HepG2 (cell line): ENCODE data around the gene RAB35. TPM values are rescaled to one million over a fixed set of nuclear protein-coding genes. Genes with fewer than 3 reads are reported as not detected.

ENCODE experiments used
- CCDC6 ChIP-seq: sonication (generic); formaldehyde crosslinking; IDR thresholded peaks from 2 replicates; pipeline ENCODE4 v1.8.1; 2022; ENCODE audit warnings: mild to moderate bottlenecking, missing genetic modification reagents, moderate library complexity
- CREB1 ChIP-seq, 2 experiments: fragments of 450-650 bp in 1 of 2; IDR thresholded peaks; 2 replicates each; pipeline ENCODE4 v1.6.1; 2016 to 2017; ENCODE audit warnings: control low read depth in 1 of 2, mild to moderate bottlenecking in 1 of 2, missing compliant biosample characterization in 1 of 2, missing genetic modification characterization in 1 of 2
- ETV5 ChIP-seq: IDR thresholded peaks from 2 replicates; pipeline ENCODE4 v1.6.1; 2018; ENCODE audit warnings: missing biosample characterization, missing genetic modification reagents, inconsistent platforms, borderline replicate concordance
- GABPA ChIP-seq, 2 experiments: IDR thresholded peaks; 2 replicates each; pipeline ENCODE4 v1.6.1; 2011 to 2016; ENCODE audit warnings: low read depth in 2 of 2, low read length in 1 of 2, missing biosample characterization in 1 of 2, missing genetic modification characterization in 1 of 2
- KMT2A ChIP-seq: sonication (generic); formaldehyde crosslinking; IDR thresholded peaks from 2 replicates; pipeline ENCODE4 v1.4.0; 2020; ENCODE audit warnings: missing genetic modification reagents
- MIER2 ChIP-seq: IDR thresholded peaks from 2 replicates; pipeline ENCODE4 v1.6.1; 2016; ENCODE audit warnings: missing biosample characterization, missing genetic modification reagents
- MIXL1 ChIP-seq: IDR thresholded peaks from 2 replicates; pipeline ENCODE4 v1.6.1; 2016
- NAIF1 ChIP-seq: sonication (generic); formaldehyde crosslinking; IDR thresholded peaks from 2 replicates; pipeline ENCODE4 v1.5.0; 2020; ENCODE audit warnings: mild to moderate bottlenecking, missing genetic modification reagents, borderline replicate concordance
- NFKBIZ ChIP-seq: IDR thresholded peaks from 2 replicates; pipeline ENCODE4 v1.6.1; 2018; ENCODE audit warnings: missing genetic modification reagents, missing compliant biosample characterization
- POLR2A ChIP-seq, 2 experiments: IDR thresholded peaks; 2 replicates each; pipeline ENCODE4 v1.6.1; 2011; ENCODE audit warnings: low read depth in 2 of 2, low read length in 2 of 2, mild to moderate bottlenecking in 1 of 2, moderate library complexity in 1 of 2; ENCODE audit not compliant: insufficient read depth in 1 of 2
- RXRA ChIP-seq: sonication (generic); formaldehyde crosslinking; IDR thresholded peaks from 2 replicates; pipeline ENCODE4 v1.5.1; 2020; ENCODE audit warnings: missing genetic modification reagents
- TAF1 ChIP-seq: sonication (generic); formaldehyde crosslinking; IDR thresholded peaks from 2 replicates; pipeline ENCODE4 v1.4.0; 2020; ENCODE audit warnings: missing genetic modification reagents
- ZBTB1 ChIP-seq: sonication (generic); formaldehyde crosslinking; IDR thresholded peaks from 2 replicates; pipeline ENCODE4 v1.4.0; 2020; ENCODE audit warnings: missing genetic modification reagents, borderline replicate concordance
- ZBTB39 ChIP-seq: sonication (generic); formaldehyde crosslinking; IDR thresholded peaks from 2 replicates; pipeline ENCODE4 v1.5.0; 2020; ENCODE audit warnings: missing genetic modification reagents
- ZBTB49 ChIP-seq: sonication (generic); formaldehyde crosslinking; IDR thresholded peaks from 2 replicates; pipeline ENCODE4 v1.4.0; 2020; ENCODE audit warnings: missing genetic modification reagents, borderline replicate concordance
- ZFP36L2 ChIP-seq: sonication (generic); formaldehyde crosslinking; IDR thresholded peaks from 2 replicates; pipeline ENCODE4 v1.4.0; 2020; ENCODE audit warnings: missing genetic modification reagents
- ZNF160 ChIP-seq: sonication (generic); formaldehyde crosslinking; IDR thresholded peaks from 2 replicates; pipeline ENCODE4 v1.8.0; 2022; ENCODE audit warnings: mild to moderate bottlenecking, inconsistent platforms, missing genetic modification reagents
- ZNF329 ChIP-seq: sonication (generic); formaldehyde crosslinking; IDR thresholded peaks from 2 replicates; pipeline ENCODE4 v1.9.0; 2021; ENCODE audit warnings: low read depth, mild to moderate bottlenecking, missing genetic modification reagents
- ZNF333 ChIP-seq: sonication (generic); formaldehyde crosslinking; IDR thresholded peaks from 2 replicates; pipeline ENCODE4 v1.4.0; 2020; ENCODE audit warnings: mild to moderate bottlenecking, missing genetic modification reagents, borderline replicate concordance
- ZNF337 ChIP-seq: sonication (generic); formaldehyde crosslinking; IDR thresholded peaks from 2 replicates; pipeline ENCODE4 v1.5.1; 2020; ENCODE audit warnings: missing genetic modification reagents, low read depth, mild to moderate bottlenecking, borderline replicate concordance
- ZNF510 ChIP-seq: sonication (generic); formaldehyde crosslinking; IDR thresholded peaks from 2 replicates; pipeline ENCODE4 v1.4.0; 2020; ENCODE audit warnings: low read depth, mild to moderate bottlenecking, missing genetic modification reagents
- ZNF678 ChIP-seq: sonication (generic); formaldehyde crosslinking; IDR thresholded peaks from 2 replicates; pipeline ENCODE4 v1.4.0; 2020; ENCODE audit warnings: mild to moderate bottlenecking, missing genetic modification reagents
- polyA plus RNA-seq, 8 experiments: library from polyadenylated mRNA; depleted of rRNA in 3 of 8; stranded (reverse) in 7 of 8; unstranded in 1 of 8; fragments of >200 nt; fragmentation: Illumina TruSeq in 4 of 8; extraction: Trizol in 4 of 8; gene quantifications; 2 replicates each; pipeline versions ENCODE4 v1.2.1 to v1.2.3, GENCODE V29; 2011 to 2016; ENCODE audit warnings: low read depth in 4 of 8, missing spikeins in 1 of 8, mixed read lengths in 1 of 8; ENCODE audit not compliant: insufficient read depth in 1 of 8
- total RNA-seq, 5 experiments: library from RNA; depleted of rRNA; stranded (reverse); fragments of >200 nt; fragmentation: Illumina TruSeq; extraction: Trizol; gene quantifications; 2 replicates each; pipeline ENCODE4 v1.2.3, GENCODE V29; 2016; ENCODE audit warnings: low read depth in 1 of 5
- TF ChIP-seq, protein P1 (sequence below): sonication (generic); formaldehyde crosslinking; IDR thresholded peaks from 2 replicates; pipeline ENCODE4 v1.5.1; 2020; ENCODE audit warnings: missing genetic modification reagents, mild to moderate bottlenecking, borderline replicate concordance
- TF ChIP-seq, protein P2 (sequence below): sonication (generic); formaldehyde crosslinking; IDR thresholded peaks from 2 replicates; pipeline ENCODE4 v1.4.0; 2020; ENCODE audit warnings: missing genetic modification reagents, low read depth, mild to moderate bottlenecking, borderline replicate concordance
- TF ChIP-seq, protein P3 (sequence below): IDR thresholded peaks from 2 replicates; pipeline ENCODE4 v1.6.1; 2018; ENCODE audit warnings: missing genetic modification reagents, mild to moderate bottlenecking, missing compliant biosample characterization

The RAB35 gene
- total and polyA plus RNA-seq, 2 of the 13 experiments (the other 11 are each of a cell fraction or from before 2014, with no cell fraction given) = 25.2 to 29.1 TPM

- TF ChIP-seq, protein P1, sequence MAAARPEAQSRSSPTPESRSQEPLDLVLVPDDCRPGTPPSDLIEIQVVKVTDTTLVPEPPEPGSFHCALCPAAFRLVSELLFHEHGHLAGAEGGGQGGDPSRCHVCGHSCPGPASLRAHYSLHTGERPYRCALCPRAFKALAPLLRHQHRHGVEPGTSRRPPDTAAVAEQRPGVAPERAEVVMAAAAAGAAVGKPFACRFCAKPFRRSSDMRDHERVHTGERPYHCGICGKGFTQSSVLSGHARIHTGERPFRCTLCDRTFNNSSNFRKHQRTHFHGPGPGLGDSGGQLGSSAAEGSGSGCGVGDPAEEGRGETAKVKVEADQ (CRISPR knock-in tag) = peak; percentile 57; the same call in 1 of the 2 replicates
- no peak for TF ChIP-seq CCDC6 (CRISPR knock-in tag)
- TF ChIP-seq ZNF337 (CRISPR knock-in tag) = no peak
- peak; percentile 6; the same call in 1 of the 2 replicates for TF ChIP-seq RXRA (CRISPR knock-in tag)
- no peak for TF ChIP-seq ZNF510 (CRISPR knock-in tag)
- TF ChIP-seq, protein P2, sequence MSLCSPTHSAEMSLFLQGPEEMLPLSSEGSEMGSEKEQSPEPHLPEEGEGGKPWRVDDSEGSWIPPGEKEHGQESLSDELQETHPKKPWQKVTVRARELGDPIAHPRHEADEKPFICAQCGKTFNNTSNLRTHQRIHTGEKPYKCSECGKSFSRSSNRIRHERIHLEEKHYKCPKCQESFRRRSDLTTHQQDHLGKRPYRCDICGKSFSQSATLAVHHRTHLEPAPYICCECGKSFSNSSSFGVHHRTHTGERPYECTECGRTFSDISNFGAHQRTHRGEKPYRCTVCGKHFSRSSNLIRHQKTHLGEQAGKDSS = no peak
- TF ChIP-seq, protein P3, sequence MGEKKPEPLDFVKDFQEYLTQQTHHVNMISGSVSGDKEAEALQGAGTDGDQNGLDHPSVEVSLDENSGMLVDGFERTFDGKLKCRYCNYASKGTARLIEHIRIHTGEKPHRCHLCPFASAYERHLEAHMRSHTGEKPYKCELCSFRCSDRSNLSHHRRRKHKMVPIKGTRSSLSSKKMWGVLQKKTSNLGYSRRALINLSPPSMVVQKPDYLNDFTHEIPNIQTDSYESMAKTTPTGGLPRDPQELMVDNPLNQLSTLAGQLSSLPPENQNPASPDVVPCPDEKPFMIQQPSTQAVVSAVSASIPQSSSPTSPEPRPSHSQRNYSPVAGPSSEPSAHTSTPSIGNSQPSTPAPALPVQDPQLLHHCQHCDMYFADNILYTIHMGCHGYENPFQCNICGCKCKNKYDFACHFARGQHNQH (CRISPR knock-in tag) = no peak
- no peak for TF ChIP-seq MIER2
- TF ChIP-seq MIXL1 = no peak
- TF ChIP-seq ZFP36L2 (CRISPR knock-in tag) = no peak
- 0 out of 2 replicates have a peak, but pooled peaks have one; percentile 3 for TF ChIP-seq KMT2A (CRISPR knock-in tag)
- no peak for TF ChIP-seq ZBTB1 (CRISPR knock-in tag)
- 0 out of 2 replicates have a peak, but pooled peaks have one; percentile 16 for TF ChIP-seq NAIF1
- TF ChIP-seq ZNF160 (CRISPR knock-in tag) = peak; percentile 4; the same call in 1 of the 2 replicates
- TF ChIP-seq ZNF329 (CRISPR knock-in tag) = no peak
- no peak for TF ChIP-seq NFKBIZ
- peak; percentile 1; the same call in 1 of the 2 replicates for TF ChIP-seq ZNF678
- no peak for TF ChIP-seq ZBTB49 (CRISPR knock-in tag)
- TF ChIP-seq POLR2A (IDR thresholded peaks at IDR 0.05; ENCODE audit: insufficient read depth in 1 of 2, low read depth in 2 of 2, low read length in 2 of 2) = no peak
- peak; percentile 36; the same call in 1 of the 2 replicates for TF ChIP-seq GABPA (IDR thresholded peaks at IDR 0.05; ENCODE audit: low read depth, low read length)
- no peak for TF ChIP-seq GABPA (CRISPR knock-in tag; IDR thresholded peaks at IDR 0.05; ENCODE audit: low read depth)
- 0 out of 2 replicates have a peak, but pooled peaks have one; percentile 20 for TF ChIP-seq TAF1
- no peak for TF ChIP-seq ZNF333 (CRISPR knock-in tag)
- TF ChIP-seq ZBTB39 (CRISPR knock-in tag) = no peak
- TF ChIP-seq ETV5 (CRISPR knock-in tag) = peak; percentile 27; the same call in 1 of the 2 replicates
- no peak for TF ChIP-seq CREB1 (IDR thresholded peaks at IDR 0.05)
- TF ChIP-seq CREB1 (CRISPR knock-in tag; IDR thresholded peaks at IDR 0.05) = no peak
These were observed at the start of gene RAB35 (continued) for GRCh38 chr12:120116441-120116791.
